DOHH2 (cell line): ENCODE results near the gene GRIN2C.

Source experiments
- H3F3A ChIP-seq: fragments of 200-600 bp; sonication (generic), shearing (Covaris generic); 2 replicates; pipeline ENCODE4 v1.6.0; 2016; ENCODE audit warnings: antibody characterized with exemption, mild to moderate bottlenecking; ENCODE audit not compliant: control insufficient read depth, insufficient read depth
- H3K27ac ChIP-seq: fragments of 200-600 bp; sonication (generic); 2 replicates; pipeline ENCODE4 v1.5.1; 2014; ENCODE audit warnings: low read depth, mild to moderate bottlenecking, low read length, moderate library complexity
- H3K27me3 ChIP-seq: fragments of 200-600 bp; sonication (generic); 2 replicates; pipeline ENCODE4 v1.6.1; 2014; ENCODE audit warnings: mild to moderate bottlenecking, low read length, mixed read lengths; ENCODE audit not compliant: control insufficient read depth
- H3K36me3 ChIP-seq: fragments of 200-600 bp; sonication (generic); 2 replicates; pipeline ENCODE4 v1.6.1; 2014; ENCODE audit warnings: mild to moderate bottlenecking, low read length, moderate library complexity, mixed read lengths; ENCODE audit not compliant: control insufficient read depth
- H3K4me1 ChIP-seq: fragments of 200-600 bp; sonication (generic); 2 replicates; pipeline ENCODE4 v1.6.1; 2014; ENCODE audit warnings: mild to moderate bottlenecking, low read length, mixed read lengths; ENCODE audit not compliant: control insufficient read depth
- H3K4me2 ChIP-seq: fragments of 200-600 bp; sonication (generic); 2 replicates; pipeline ENCODE4 v1.6.0; 2014; ENCODE audit warnings: mild to moderate bottlenecking, low read length, moderate library complexity
- H3K4me3 ChIP-seq: fragments of 200-600 bp; sonication (generic); 2 replicates; pipeline ENCODE4 v1.5.1; 2014; ENCODE audit warnings: mild to moderate bottlenecking, low read length, mixed read lengths
- H3K79me2 ChIP-seq: fragments of 200-600 bp; sonication (generic); 2 replicates; pipeline ENCODE4 v1.6.1; 2014; ENCODE audit warnings: mild to moderate bottlenecking, low read length, mixed read lengths; ENCODE audit not compliant: control insufficient read depth
- H3K9me2 ChIP-seq: fragments of 200-600 bp; sonication (generic); replicated peaks from 2 replicates; pipeline ENCODE4 v1.6.1; 2014; ENCODE audit warnings: mild to moderate bottlenecking, low read length, mixed read lengths; ENCODE audit not compliant: control insufficient read depth
- H3K9me3 ChIP-seq: fragments of 200-600 bp; sonication (generic); 2 replicates; pipeline ENCODE4 v1.6.1; 2014; ENCODE audit warnings: antibody characterized with exemption, low read length, mixed read lengths; ENCODE audit not compliant: control insufficient read depth, insufficient read depth
- H4K20me1 ChIP-seq: fragments of 200-600 bp; sonication (generic); 2 replicates; pipeline ENCODE4 v1.6.0; 2014; ENCODE audit warnings: low read depth, mild to moderate bottlenecking, antibody characterized with exemption, low read length, moderate library complexity; ENCODE audit not compliant: control insufficient read depth, insufficient read depth
- EZH2phosphoT487 ChIP-seq: fragments of 200-600 bp; sonication (generic); IDR thresholded peaks from 2 replicates; pipeline ENCODE4 v1.6.1; 2017; ENCODE audit warnings: borderline replicate concordance, mild to moderate bottlenecking, antibody characterized with exemption, low read length, moderate library complexity, mixed read lengths
- TF ChIP-seq, protein P1 (sequence below): fragments of 200-600 bp; sonication (generic); IDR thresholded peaks from one replicate; pipeline ENCODE4 v1.5.1; 2014; ENCODE audit warnings: antibody characterized with exemption, mild to moderate bottlenecking, low read depth, low read length; ENCODE audit not compliant: poor library complexity, severe bottlenecking

Gene GRIN2C

DNA sequence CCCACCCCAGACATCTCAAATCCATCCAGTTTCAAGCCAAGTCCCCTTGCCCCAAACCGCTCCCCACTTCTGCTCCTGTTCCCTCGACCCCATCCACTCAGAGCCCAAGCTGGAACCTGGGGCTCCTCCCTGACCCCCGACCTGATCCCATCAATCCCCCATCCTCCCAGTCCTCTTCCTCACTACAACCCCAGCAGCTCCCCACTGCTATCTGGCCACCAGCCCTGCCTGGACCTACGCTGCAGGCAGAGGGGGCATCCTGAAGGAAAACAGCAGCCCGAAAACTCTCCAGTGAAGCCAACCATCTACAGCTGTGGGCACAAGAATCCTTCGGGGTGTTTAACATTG is 9.2 kb upstream of the GRIN2C start:
- H3K9me2 ChIP-seq: no peaks in the 10 kb centered on the region
- no peaks in the 10 kb centered on the region for H4K20me1 ChIP-seq
- TF ChIP-seq, protein P1, sequence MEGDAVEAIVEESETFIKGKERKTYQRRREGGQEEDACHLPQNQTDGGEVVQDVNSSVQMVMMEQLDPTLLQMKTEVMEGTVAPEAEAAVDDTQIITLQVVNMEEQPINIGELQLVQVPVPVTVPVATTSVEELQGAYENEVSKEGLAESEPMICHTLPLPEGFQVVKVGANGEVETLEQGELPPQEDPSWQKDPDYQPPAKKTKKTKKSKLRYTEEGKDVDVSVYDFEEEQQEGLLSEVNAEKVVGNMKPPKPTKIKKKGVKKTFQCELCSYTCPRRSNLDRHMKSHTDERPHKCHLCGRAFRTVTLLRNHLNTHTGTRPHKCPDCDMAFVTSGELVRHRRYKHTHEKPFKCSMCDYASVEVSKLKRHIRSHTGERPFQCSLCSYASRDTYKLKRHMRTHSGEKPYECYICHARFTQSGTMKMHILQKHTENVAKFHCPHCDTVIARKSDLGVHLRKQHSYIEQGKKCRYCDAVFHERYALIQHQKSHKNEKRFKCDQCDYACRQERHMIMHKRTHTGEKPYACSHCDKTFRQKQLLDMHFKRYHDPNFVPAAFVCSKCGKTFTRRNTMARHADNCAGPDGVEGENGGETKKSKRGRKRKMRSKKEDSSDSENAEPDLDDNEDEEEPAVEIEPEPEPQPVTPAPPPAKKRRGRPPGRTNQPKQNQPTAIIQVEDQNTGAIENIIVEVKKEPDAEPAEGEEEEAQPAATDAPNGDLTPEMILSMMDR: no peak
- H3K27me3 ChIP-seq: no peaks in the 10 kb centered on the region
- H3K9me3 ChIP-seq: no peaks in the 10 kb centered on the region
- 0 out of 2 replicates have a peak, but pooled peaks cover 2% of the 10 kb centered on the region for H3F3A ChIP-seq
- H3K79me2 ChIP-seq: peaks cover 8% of the 10 kb centered on the region
- 0 out of 2 replicates have a peak, but pooled peaks cover 3% of the 10 kb centered on the region for H3K36me3 ChIP-seq
- peaks cover 10% of the 10 kb centered on the region for H3K4me1 ChIP-seq
- H3K4me2 ChIP-seq: no peak overlapping the region
- H3K27ac ChIP-seq: no peak overlapping the region
- no peak overlapping the region for H3K4me3 ChIP-seq

DNA sequence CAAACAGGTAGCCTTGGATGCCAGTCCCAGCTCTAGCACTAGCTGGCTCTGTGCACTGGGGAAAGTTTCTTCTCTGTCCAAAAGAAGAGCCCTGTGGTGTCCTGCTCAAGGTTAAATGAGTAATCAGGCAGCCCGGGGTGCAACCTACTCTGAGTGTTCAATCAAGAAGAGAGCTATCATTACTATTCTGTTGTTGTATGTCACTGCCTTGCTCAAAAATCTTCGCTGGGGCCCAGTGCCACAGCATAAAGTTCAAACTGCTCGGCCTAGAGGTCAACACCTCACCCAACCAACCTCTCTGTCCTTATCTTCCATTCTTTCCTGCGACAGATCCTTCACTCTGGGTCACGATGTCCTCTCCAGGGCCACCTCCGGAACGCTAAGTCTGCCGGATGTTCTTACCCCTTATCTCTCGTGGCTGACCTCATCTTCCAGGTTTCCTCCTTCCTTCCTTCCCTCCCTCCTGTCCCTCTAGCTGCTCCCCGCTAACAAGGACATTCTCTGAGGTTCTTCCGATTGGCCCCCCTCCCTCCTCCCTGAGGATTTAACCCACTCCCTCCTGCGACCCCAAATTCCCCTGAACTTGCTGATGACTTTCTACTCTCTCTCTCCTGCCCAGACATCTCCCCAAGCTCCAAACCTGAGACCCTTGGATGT is 8.7 kb upstream of the GRIN2C start:
- peaks cover 9% of the 10 kb centered on the region for H3K4me1 ChIP-seq
- H4K20me1 ChIP-seq: no peaks in the 10 kb centered on the region
- 0 out of 2 replicates have a peak, but pooled peaks cover 2% of the 10 kb centered on the region for H3F3A ChIP-seq
- H3K9me3 ChIP-seq: no peaks in the 10 kb centered on the region
- H3K27ac ChIP-seq: no peak overlapping the region
- no peaks in the 10 kb centered on the region for H3K9me2 ChIP-seq
- H3K4me2 ChIP-seq: no peak overlapping the region
- H3K4me3 ChIP-seq: no peak overlapping the region
- H3K79me2 ChIP-seq: peaks cover 4% of the 10 kb centered on the region; the same call in 1 of the 2 replicates
- H3K27me3 ChIP-seq: no peaks in the 10 kb centered on the region
- no peak for TF ChIP-seq EZH2phosphoT487
- TF ChIP-seq, protein P1: no peak
- H3K36me3 ChIP-seq: 0 out of 2 replicates have a peak, but pooled peaks cover under 1% of the 10 kb centered on the region

DNA sequence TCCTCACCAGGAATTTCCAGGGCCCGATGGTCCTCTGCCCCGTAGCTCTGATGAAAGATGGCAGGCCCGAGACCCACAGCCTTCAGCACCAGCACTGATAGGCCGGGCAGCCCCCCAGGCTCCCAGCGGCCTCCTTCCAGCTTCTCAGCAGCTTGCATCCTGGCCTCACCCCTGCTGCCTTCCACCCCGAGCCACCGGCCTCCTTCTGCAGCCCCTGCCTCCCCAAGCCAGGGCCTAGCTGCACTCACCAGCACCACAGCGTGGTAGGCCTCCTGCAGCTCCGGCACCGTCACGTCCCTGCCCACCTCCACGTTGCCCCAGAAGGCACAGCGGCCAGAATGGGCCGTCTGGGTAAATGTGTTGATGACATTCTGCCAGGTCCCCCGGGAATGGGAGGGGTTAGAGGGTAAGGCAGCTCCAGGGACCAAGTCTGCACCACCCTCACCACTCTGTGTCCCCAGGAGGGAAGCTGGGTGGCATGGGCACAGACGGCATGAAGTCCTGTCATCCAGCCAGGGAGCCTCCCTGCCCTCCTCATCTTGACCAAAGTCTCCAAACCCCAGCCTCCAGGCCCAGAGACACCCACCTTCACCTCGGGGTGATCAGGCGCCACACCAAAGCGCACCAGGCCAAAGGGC is 6.6 kb upstream of the GRIN2C start:
- Histone ChIP-seq H3K9me2 (no peaks in the 10 kb centered on the region), H3K27me3 (peaks cover 4% of the 10 kb centered on the region), H3F3A (0 out of 2 replicates have a peak, but pooled peaks cover 2% of the 10 kb centered on the region), H3K4me1 (no peaks in the 10 kb centered on the region; the same call in 1 of the 2 replicates), H3K36me3 (no peaks in the 10 kb centered on the region), H3K4me2 (no peak overlapping the region), H3K27ac (no peak overlapping the region), H3K4me3 (no peak overlapping the region), H3K79me2 (no peaks in the 10 kb centered on the region), H4K20me1 (no peaks in the 10 kb centered on the region), H3K9me3 (no peaks in the 10 kb centered on the region)
- TF ChIP-seq, protein P1: no peak
- TF ChIP-seq EZH2phosphoT487: no peak
